NCI-H1417 (cell line): Measurements from ENCODE around the gene RARA.
A peak's percentile ranks its signal among the peaks of the same experiment; 100 is the strongest.
"Not testable (repeated sequence)": the region's sequence is repeated elsewhere in the genome, so short reads cannot be mapped to it uniquely, and the experiment has no call there.

ENCODE experiments used
- DNase-seq, 3 experiments: peaks; one replicate each; lab custom pipeline; 2025; lab: John Stamatoyannopoulos, UW

RARA gene

GRCh38 chr17:40374821-40375498, 66.0 kb downstream of the RARA start:
- no peak for DNase-seq

DNA sequence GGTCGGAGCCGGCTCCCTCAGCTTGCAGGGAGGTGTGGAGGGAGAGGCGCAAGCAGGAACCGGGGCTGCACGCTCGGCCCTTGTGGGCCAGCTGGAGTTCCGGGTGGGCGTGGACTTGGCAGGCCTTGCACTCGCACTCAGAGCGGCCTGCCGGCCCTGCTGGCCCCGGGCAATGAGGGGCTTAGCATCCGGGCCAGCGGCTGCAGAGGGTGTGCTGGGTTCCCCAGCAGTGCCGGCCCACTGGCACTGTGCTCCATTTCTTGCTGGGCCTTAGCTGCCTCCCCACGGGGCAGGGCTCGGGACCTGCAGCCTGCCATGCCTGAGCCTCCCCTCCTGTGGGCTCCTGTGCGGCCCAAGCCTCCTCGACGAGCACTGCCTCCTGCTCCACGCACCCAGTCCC, 66.8 kb downstream of the RARA start:
- DNase-seq, result not testable (repeated sequence)

DNA sequence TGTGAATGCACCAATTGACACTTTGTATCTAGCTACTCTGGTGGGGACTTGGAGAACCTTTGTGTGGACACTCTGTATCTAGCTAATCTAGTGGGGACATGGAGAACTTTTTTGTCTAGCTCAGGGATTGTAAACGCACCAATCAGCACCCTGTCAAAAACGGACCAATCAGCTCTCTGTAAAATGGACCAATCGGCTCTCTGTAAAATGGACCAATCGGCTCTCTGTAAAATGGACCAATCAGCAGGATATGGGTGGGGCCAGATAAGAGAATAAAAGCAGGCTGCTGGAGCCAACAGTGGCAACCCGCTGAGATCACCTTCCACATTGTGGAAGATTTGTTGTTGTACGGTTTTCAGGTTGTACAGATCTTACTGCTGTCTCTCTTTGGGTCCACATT, 67.6 kb downstream of the RARA start:
- not testable (repeated sequence) for DNase-seq

- no peak for DNase-seq
Observed at GRCh38 chr17:40377832-40378231, 68.9 kb downstream of the RARA start.

GRCh38 chr17:40378966-40379365, 70.0 kb downstream of the RARA start:
- DNase-seq, result no peak

DNA sequence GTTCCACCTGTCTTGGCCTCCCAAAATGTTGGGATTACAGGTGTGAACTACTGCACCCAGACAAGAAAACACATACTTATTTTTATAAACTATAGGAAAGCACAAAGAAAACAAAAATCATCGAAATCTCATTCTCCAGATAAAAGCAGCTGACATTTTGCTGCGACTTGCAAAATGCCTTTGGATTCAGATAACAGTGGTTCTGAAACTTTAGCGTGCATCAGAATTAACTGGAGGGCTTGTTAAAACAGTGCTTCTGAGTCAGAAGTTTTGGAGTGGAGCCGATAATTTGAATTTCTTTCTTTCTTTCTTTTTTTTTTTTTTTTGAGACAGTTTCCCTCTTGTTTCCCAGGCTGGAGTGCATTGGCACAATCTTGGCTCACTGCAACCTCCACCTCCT, 73.3 kb downstream of the RARA start:
- DNase-seq, result no peak

GRCh38 chr17:40386555-40386954, 77.6 kb downstream of the RARA start:
- DNase-seq, result not testable (repeated sequence)

- peak; percentile 32 to 74 (median 35) for DNase-seq
Observed at GRCh38 chr17:40399185-40399584, 90.2 kb downstream of the RARA start.

DNA sequence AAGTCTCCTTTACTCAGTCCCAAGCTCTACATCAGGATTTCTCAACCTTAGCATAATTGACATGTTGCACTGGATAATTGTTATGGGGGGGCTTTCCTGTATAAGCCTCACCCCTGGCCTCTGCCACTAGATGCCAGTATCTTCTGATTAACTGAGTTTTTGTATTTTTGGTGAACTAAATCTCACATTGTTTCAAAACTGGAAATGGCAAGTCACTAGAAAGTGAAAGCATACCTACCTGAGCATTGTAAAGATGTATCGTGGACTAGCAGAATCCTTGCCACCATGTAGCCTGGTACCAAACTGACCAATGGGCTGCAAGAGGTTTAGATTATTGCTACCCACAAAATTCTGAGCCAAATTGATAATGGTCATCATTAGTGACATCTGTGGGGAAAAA, 93.7 kb downstream of the RARA start:
- DNase-seq, result no peak

GRCh38 chr17:40404003-40404402, 95.0 kb downstream of the RARA start:
- no peak for DNase-seq
